ENCODE results near the gene IRF4.

The IRF4 gene

GRCh38 chr6:397604-398003, 6.1 kb downstream of the IRF4 start:
- TF ChIP-seq CTCF (IDR thresholded peaks at IDR 0.05; ENCODE audit: low read depth, low read length) = no peak
- H3K4me3 ChIP-seq (ENCODE audit: low read depth, low read length) = no peak overlapping the region

- no peak for TF ChIP-seq CTCF (IDR thresholded peaks at IDR 0.05; ENCODE audit: low read depth, low read length)
- no peak overlapping the region for H3K4me3 ChIP-seq (ENCODE audit: low read depth, low read length)
These were observed 6.5 kb downstream of the IRF4 start for GRCh38 chr6:398065-398464.

GRCh38 chr6:398558-399078, 7.1 kb downstream of the IRF4 start:
- TF ChIP-seq CTCF (IDR thresholded peaks at IDR 0.05; ENCODE audit: low read depth, low read length) = no peak
- H3K4me3 ChIP-seq (ENCODE audit: low read depth, low read length) = no peak overlapping the region

GRCh38 chr6:399785-400534, 8.4 kb downstream of the IRF4 start:
- no peak overlapping the region for H3K4me3 ChIP-seq (ENCODE audit: low read depth, low read length)
- no peak for TF ChIP-seq CTCF (IDR thresholded peaks at IDR 0.05; ENCODE audit: low read depth, low read length)

GRCh38 chr6:400815-401214, 9.3 kb downstream of the IRF4 start:
- TF ChIP-seq CTCF (IDR thresholded peaks at IDR 0.05; ENCODE audit: low read depth, low read length) = no peak
- no peak overlapping the region for H3K4me3 ChIP-seq (ENCODE audit: low read depth, low read length)

- TF ChIP-seq CTCF (IDR thresholded peaks at IDR 0.05; ENCODE audit: low read depth, low read length) = no peak
- no peak overlapping the region for H3K4me3 ChIP-seq (ENCODE audit: low read depth, low read length)
These were observed 9.9 kb downstream of the IRF4 start for GRCh38 chr6:401239-401993.
